NCI-H1092 treated with DMSO at 0.1 percent for 48 hours (cell line): ENCODE measurements around the gene ORM1.

Experiments used
- DNase-seq: peaks from one replicate; lab custom pipeline; 2025; lab: John Stamatoyannopoulos, UW

The ORM1 gene

GRCh38 chr9:114287763-114288192 is 35.1 kb upstream of the ORM1 start:
- no peak for DNase-seq

GRCh38 chr9:114288193-114289091 is 34.5 kb upstream of the ORM1 start:
- no peak for DNase-seq

- no peak for DNase-seq
Measured at GRCh38 chr9:114289106-114289505, 33.8 kb upstream of the ORM1 start.

GRCh38 chr9:114289571-114290481 is 33.1 kb upstream of the ORM1 start:
- no peak for DNase-seq

GRCh38 chr9:114290561-114290986 is 32.3 kb upstream of the ORM1 start:
- DNase-seq: no peak

GRCh38 chr9:114291064-114291474 is 31.8 kb upstream of the ORM1 start:
- DNase-seq: peak; percentile 24

GRCh38 chr9:114291886-114292590 is 30.9 kb upstream of the ORM1 start:
- DNase-seq: no peak

GRCh38 chr9:114294664-114295063 is 28.2 kb upstream of the ORM1 start:
- DNase-seq: no peak

- DNase-seq: no peak
Measured at GRCh38 chr9:114296338-114296737, 26.6 kb upstream of the ORM1 start.

GRCh38 chr9:114299286-114300152 is 23.4 kb upstream of the ORM1 start:
- no peak for DNase-seq

GRCh38 chr9:114300153-114300845 is 22.6 kb upstream of the ORM1 start:
- no peak for DNase-seq

- no peak for DNase-seq
Measured at GRCh38 chr9:114300846-114301797, 21.8 kb upstream of the ORM1 start.

GRCh38 chr9:114301798-114302565 is 20.9 kb upstream of the ORM1 start:
- no peak for DNase-seq

- no peak for DNase-seq
Measured at GRCh38 chr9:114302727-114303126, 20.2 kb upstream of the ORM1 start.

- DNase-seq: no peak
Measured at GRCh38 chr9:114303571-114303970, 19.3 kb upstream of the ORM1 start.

- DNase-seq: no peak
Measured at GRCh38 chr9:114303977-114304376, 18.9 kb upstream of the ORM1 start.

- no peak for DNase-seq
Measured at GRCh38 chr9:114304416-114305188, 18.3 kb upstream of the ORM1 start.

- DNase-seq: no peak
Measured at GRCh38 chr9:114307899-114308267, 15.0 kb upstream of the ORM1 start.
